ENCODE measurements around the gene FOLR2.

FOLR2 gene

DNA sequence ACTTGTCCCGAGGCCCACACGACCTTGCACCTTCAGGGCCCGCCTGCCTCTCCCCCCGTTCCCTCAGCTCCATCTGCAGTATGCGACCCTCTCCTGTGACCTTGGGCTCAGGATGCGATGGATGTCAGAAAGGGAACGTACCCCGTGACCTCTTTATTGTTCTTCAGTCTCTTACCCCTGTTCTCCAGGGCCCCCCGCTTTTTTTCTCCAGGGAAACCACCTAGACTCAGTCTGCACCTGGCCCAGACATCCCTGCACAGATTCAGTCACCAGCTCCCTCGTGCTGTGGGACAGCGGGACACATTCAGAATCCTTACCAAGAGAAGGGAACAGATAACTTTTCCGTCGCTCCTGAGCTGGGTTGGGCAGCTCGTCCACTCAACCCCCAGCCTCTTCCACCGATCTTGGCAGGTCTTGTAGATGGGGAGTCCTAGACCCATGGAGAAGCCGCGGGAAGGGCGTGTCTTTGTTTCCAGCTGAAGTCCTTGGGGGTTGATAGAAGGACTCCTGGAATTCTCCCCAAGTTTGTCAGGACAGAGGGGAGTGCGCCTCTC, 28.7 kb downstream of the FOLR2 start:
- Histone ChIP-seq H3F3A (ENCODE audit: insufficient read depth) (no peaks in the 10 kb centered on the region), H4K20me1 (ENCODE audit: low read depth, low read length) (no peaks in the 10 kb centered on the region), H3K27me3 (ENCODE audit: low read length) (no peaks in the 10 kb centered on the region), H2AFZ (ENCODE audit: low read depth, low read length, severe bottlenecking) (no peak overlapping the region), H3K36me3 (ENCODE audit: low read length) (no peaks in the 10 kb centered on the region), H3K9me2 (replicated peaks; ENCODE audit: insufficient read depth, low read length) (no peaks in the 10 kb centered on the region), H3K9ac (ENCODE audit: low read length) (no peak overlapping the region), H3K27ac (ENCODE audit: low read depth, low read length) (no peak overlapping the region), H3K4me3 (ENCODE audit: insufficient read depth, low read length, poor library complexity, severe bottlenecking) (no peak overlapping the region), H3K9me3 (ENCODE audit: insufficient read depth, low read length) (no peaks in the 10 kb centered on the region), H3K79me2 (ENCODE audit: insufficient read depth, low read length) (no peaks in the 10 kb centered on the region), H3K4me2 (ENCODE audit: low read depth, low read length, poor library complexity, severe bottlenecking) (no peak overlapping the region)
- no peak for TF ChIP-seq EZH2phosphoT487 (conservative IDR thresholded peaks at IDR 0.05; ENCODE audit: low read length)
- TF ChIP-seq, protein P1, sequence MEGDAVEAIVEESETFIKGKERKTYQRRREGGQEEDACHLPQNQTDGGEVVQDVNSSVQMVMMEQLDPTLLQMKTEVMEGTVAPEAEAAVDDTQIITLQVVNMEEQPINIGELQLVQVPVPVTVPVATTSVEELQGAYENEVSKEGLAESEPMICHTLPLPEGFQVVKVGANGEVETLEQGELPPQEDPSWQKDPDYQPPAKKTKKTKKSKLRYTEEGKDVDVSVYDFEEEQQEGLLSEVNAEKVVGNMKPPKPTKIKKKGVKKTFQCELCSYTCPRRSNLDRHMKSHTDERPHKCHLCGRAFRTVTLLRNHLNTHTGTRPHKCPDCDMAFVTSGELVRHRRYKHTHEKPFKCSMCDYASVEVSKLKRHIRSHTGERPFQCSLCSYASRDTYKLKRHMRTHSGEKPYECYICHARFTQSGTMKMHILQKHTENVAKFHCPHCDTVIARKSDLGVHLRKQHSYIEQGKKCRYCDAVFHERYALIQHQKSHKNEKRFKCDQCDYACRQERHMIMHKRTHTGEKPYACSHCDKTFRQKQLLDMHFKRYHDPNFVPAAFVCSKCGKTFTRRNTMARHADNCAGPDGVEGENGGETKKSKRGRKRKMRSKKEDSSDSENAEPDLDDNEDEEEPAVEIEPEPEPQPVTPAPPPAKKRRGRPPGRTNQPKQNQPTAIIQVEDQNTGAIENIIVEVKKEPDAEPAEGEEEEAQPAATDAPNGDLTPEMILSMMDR (IDR thresholded peaks at IDR 0.05; ENCODE audit: insufficient read depth, low read length, poor library complexity, severe bottlenecking), result no peak

DNA sequence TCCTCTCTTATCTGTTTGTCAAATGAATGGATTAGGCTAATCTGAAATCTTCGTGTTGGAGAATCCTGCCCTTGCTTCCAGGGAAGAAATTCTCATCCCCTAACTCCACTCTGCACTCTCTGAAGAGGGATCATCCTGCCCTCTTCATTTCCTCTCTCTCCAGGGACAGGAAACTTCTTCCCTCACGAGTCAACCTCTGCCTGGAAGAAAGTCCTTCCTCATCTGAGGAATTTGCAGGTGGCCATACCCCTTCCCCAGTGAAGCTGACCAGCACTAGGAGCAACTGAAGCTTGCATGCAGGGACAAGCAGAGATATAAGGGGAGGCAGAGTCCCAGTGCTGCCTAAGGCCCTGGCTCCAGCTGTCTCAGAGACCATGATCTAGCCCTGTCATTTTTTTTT, 31.0 kb downstream of the FOLR2 start:
- H3K79me2 ChIP-seq (ENCODE audit: insufficient read depth, low read length), result no peaks in the 10 kb centered on the region
- no peak overlapping the region for H2AFZ ChIP-seq (ENCODE audit: low read depth, low read length, severe bottlenecking)
- H3K9me3 ChIP-seq (ENCODE audit: insufficient read depth, low read length), result no peaks in the 10 kb centered on the region
- no peaks in the 10 kb centered on the region for H3K36me3 ChIP-seq (ENCODE audit: low read length)
- no peak overlapping the region for H3K27ac ChIP-seq (ENCODE audit: low read depth, low read length)
- no peak for TF ChIP-seq EZH2phosphoT487 (conservative IDR thresholded peaks at IDR 0.05; ENCODE audit: low read length)
- TF ChIP-seq, protein P1 (IDR thresholded peaks at IDR 0.05; ENCODE audit: insufficient read depth, low read length, poor library complexity, severe bottlenecking), result no peak
- no peak overlapping the region for H3K9ac ChIP-seq (ENCODE audit: low read length)
- H4K20me1 ChIP-seq (ENCODE audit: low read depth, low read length), result no peaks in the 10 kb centered on the region
- no peak overlapping the region for H3K4me2 ChIP-seq (ENCODE audit: low read depth, low read length, poor library complexity, severe bottlenecking)
- no peaks in the 10 kb centered on the region for H3K9me2 ChIP-seq (replicated peaks; ENCODE audit: insufficient read depth, low read length)
- no peak overlapping the region for H3K4me3 ChIP-seq (ENCODE audit: insufficient read depth, low read length, poor library complexity, severe bottlenecking)
- H3K27me3 ChIP-seq (ENCODE audit: low read length), result no peaks in the 10 kb centered on the region
- H3F3A ChIP-seq (ENCODE audit: insufficient read depth), result no peaks in the 10 kb centered on the region

DNA sequence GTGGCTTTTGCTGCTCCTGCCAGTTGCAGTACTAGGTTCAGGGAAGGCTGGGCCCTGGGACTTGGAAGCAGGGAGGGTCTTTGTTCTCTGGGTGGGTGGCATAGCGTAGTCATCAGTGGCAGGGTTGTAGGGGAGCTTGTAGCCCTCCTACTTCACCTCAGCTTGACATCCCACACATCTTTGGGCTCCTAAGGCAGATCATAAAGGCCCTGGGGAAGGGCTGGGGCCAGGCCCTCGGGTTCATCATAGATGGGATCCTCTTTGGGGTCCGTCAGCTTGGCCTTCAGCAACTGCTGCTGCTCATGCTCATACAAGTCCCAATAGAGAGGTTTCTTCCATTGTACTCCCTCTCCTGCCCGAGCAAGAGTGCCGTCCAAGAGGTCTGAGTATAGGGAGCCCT, 33.4 kb downstream of the FOLR2 start:
- Histone ChIP-seq H3F3A (ENCODE audit: insufficient read depth) (no peaks in the 10 kb centered on the region), H3K9ac (ENCODE audit: low read length) (no peak overlapping the region), H3K4me2 (ENCODE audit: low read depth, low read length, poor library complexity, severe bottlenecking) (no peak overlapping the region), H2AFZ (ENCODE audit: low read depth, low read length, severe bottlenecking) (no peak overlapping the region), H3K79me2 (ENCODE audit: insufficient read depth, low read length) (no peaks in the 10 kb centered on the region), H3K36me3 (ENCODE audit: low read length) (no peaks in the 10 kb centered on the region), H3K9me3 (ENCODE audit: insufficient read depth, low read length) (no peaks in the 10 kb centered on the region), H4K20me1 (ENCODE audit: low read depth, low read length) (no peaks in the 10 kb centered on the region), H3K27me3 (ENCODE audit: low read length) (no peaks in the 10 kb centered on the region), H3K4me3 (ENCODE audit: insufficient read depth, low read length, poor library complexity, severe bottlenecking) (no peak overlapping the region), H3K9me2 (replicated peaks; ENCODE audit: insufficient read depth, low read length) (no peaks in the 10 kb centered on the region), H3K27ac (ENCODE audit: low read depth, low read length) (no peak overlapping the region)
- TF ChIP-seq EZH2phosphoT487 (conservative IDR thresholded peaks at IDR 0.05; ENCODE audit: low read length), result no peak
- TF ChIP-seq, protein P1 (IDR thresholded peaks at IDR 0.05; ENCODE audit: insufficient read depth, low read length, poor library complexity, severe bottlenecking), result no peak
